GM18526 (cell line): Measurements from ENCODE around the gene ZNF311.

Experiments
- POLR2A ChIP-seq: IDR thresholded peaks from 3 replicates; pipeline ENCODE4 v1.6.1; 2011; ENCODE audit not compliant: insufficient read length; ENCODE audit errors: extremely low read depth

Gene ZNF311

GRCh38 chr6:28996844-28997510 lies 8.1 kb downstream of the ZNF311 start:
- TF ChIP-seq POLR2A = no peak

DNA sequence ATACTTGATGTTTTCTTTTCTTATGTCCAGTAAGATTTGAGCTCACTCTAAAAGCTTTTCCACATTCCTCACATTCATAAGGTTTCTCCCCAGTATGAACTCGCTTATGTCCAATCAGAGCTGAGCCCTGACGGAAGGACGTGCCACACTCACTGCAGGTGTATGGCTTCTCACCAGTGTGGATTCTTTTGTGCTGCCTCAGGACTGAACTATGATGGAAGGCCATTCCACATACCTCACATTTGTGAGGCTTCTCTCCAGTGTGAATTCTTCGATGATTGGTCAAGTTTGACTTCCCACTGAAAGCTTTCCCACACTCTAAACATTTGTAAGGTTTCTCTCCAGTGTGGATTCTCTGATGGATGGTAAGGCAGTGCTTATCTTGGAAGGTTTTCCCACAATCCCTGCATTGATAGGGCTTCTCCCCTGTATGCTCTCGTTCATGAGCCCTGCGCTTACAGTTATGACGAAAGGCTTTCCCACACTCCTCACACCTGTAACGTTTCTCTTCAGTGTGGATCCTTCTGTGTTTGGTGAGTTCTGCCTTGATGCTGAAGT lies 9.9 kb downstream of the ZNF311 start:
- TF ChIP-seq POLR2A = no peak

GRCh38 chr6:28988536-28989311 lies 16.4 kb downstream of the ZNF311 start:
- TF ChIP-seq POLR2A = no peak

DNA sequence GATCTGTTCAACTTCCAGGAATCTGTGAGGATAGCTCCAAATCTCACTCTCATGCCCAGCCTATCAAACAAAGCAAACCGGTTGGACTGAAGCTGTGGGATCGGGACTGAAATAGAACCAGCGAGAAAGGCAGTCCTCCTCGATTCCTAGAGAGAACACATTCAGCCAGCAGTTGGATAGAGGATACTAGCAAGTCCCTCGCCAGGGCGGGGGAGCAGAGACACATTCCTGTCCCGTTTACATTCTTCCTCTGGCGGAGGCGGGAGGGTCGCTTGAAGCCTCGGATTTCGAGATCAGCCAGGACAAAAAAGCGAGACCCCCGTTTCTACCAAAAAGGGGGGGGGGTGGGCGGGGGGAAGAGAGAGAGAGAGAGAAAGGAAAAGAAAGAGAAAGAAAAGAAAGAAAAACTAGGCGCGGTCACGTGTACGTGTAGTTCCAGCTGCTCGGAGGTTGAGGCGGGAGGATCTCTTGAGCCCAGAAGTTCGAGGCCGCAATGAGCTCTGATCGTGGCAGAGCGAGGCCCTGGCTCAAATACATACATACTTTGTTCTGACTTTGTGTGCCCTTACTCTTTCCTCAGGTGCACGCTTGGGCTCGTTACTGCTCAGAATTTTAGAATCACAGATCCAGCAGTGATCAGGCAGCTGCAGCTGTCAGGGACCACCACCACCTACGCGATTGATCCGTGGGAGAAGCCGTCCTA lies 19.5 kb downstream of the ZNF311 start:
- TF ChIP-seq POLR2A = no peak

- no peak for TF ChIP-seq POLR2A
Observed at GRCh38 chr6:28983838-28984237, 21.3 kb downstream of the ZNF311 start.

GRCh38 chr6:28982476-28983266 lies 22.4 kb downstream of the ZNF311 start:
- no peak for TF ChIP-seq POLR2A

DNA sequence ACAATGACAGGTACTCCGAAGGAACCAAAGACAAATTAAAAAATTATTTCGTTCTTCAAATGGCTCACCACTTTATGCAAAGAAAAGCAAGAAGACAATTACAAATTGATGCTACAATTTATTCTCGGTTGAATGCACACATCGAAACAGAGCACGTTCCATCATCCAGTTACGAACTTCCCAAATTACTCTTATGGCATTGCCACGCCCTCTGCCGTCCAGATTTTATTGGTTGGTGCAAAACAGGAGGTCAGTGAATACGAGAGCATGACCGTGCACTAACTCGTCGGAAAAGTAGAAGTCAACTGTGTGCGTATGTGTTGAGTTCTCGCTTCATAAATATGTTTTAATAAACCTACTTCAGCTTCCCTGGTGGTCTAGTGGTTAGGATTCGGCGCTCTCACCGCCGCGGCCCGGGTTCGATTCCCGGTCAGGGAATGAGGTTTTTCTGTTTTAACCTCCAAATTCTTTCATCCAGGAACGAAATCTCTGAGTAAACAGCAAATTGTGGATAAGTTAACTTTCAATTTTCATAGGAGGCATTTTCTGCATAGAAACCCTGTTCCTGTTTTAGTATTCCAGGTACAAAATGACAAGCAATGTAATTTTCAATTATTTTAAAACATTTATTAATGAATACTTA lies 23.2 kb downstream of the ZNF311 start:
- no peak for TF ChIP-seq POLR2A

GRCh38 chr6:28981431-28981832 lies 23.7 kb downstream of the ZNF311 start:
- no peak for TF ChIP-seq POLR2A

DNA sequence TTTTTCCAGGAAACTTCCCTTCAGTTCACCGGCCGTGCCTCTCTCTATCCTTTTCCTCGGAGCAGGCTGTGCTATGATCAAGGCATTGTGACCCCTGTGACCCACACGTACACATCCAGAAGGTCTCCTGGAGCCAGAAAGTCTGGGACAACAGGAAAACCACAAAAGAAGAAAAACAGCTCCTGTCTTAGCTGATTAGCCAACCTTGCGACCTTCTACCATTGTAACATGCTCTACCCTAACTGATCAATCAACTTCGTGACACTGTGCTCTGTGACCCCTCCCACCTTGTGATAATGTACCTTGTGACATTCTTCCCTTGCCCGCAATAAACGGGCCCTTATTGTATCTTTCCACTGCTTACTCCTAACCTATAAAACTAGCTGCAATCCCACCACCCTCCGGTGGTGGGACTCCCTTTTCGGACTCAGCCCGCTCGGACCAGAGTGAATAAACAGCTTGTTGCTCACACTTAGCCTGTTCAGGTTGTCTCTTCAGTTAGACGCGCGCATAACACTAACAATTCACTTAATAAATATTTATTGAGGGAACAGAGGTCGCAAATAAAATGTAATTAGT lies 24.2 kb downstream of the ZNF311 start:
- TF ChIP-seq POLR2A = no peak

DNA sequence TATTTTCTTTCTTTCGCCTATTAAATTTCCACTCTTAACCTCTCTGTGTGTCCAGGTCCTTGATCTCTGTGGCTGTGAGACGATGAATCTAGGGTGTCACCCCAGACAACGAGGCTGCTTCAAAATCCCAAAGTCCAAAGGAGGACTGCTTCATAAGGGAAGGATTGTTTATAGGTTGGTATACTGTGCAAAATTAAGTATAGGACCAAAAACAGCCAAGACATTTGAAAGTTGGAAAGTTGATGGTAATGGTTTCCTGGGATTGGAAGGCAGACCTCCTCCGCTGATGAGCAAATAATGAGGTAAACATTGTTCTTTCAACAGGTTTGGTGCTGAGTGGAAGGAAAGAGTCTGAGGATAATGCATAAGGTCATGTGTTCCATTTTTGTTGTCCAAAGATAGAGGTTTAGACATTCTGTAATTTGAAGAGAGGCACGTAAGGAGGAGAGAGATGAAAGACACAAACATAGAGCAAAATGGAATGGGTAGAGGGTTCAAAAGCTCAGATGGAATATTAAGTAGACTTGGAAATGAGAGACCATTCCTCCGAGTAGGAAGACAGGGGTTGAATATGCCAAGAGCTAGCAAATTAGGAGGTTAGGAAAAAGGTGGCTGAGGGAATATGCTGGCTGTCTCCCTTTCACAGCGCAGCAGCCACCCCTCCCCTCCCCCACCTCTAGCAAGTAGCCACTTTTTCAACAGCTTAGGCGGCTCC lies 24.8 kb downstream of the ZNF311 start:
- no peak for TF ChIP-seq POLR2A

DNA sequence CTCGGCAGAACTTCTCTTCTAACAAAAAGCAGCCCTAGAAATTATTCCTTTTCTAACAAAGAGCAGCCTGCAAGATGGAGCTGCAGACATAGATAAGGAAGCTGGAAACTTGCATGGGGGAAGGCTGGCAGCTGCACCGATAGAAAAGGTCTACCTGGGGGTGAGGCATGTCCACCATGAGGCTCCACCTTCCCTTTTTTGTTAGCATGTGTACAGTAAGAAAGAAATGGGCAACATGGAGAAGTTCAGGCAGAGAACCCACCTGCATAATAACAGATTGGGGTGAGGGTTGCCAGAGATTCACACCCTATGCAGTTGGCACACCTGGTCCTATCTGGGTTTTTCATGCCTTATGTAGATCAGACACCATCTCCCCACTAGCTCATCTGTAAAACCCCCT lies 25.4 kb downstream of the ZNF311 start:
- no peak for TF ChIP-seq POLR2A

GRCh38 chr6:28978959-28979561 lies 26.1 kb downstream of the ZNF311 start:
- TF ChIP-seq POLR2A = no peak

DNA sequence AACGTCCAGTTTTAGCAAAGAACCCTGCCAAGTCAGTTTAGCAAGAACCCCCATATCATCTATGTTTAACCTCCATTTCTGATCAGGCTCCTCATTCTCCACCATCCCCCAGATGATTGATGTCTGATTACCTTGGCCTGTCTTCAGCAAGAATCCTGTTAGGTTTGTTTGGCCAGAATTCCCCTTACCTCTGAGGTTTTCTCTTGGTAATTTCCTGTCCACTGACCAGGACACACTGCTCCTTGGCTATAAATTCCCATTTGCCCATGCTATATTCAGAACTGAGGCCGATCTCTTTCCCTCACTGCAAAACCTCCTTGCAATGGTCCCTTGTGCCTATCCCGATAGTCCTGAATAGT lies 27.0 kb downstream of the ZNF311 start:
- TF ChIP-seq POLR2A = no peak

GRCh38 chr6:28977341-28978132 lies 27.6 kb downstream of the ZNF311 start:
- TF ChIP-seq POLR2A = no peak
